Cardiac septum (tissue), 1 donor: ENCODE measurements around the gene GTF3C1. TPM values are rescaled to one million over a fixed set of nuclear protein-coding genes. Genes with fewer than 3 reads are reported as not detected.
"Not testable (repeated sequence)": the region's sequence is repeated elsewhere in the genome, so short reads cannot be mapped to it uniquely, and the experiment has no call there.

Source experiments
- DNase-seq: peaks from one replicate; pipeline ENCODE4 v3.0.0-alpha.2; 2020; ENCODE audit warnings: low spot score
- intact Hi-C: fragments of 100-400 bp; cut with DNase I; formaldehyde crosslinking; loops from one replicate; pipeline ENCODE4 v1.14.0; 2022
- long read RNA-seq: library from polyadenylated mRNA; unstranded; transcript quantifications from one replicate; pipeline ENCODE4 v2.0.0, GENCODE V29; 2021
- total RNA-seq: library from RNA; stranded (reverse); fragmentation: NEBNext Ultra II Directional; extraction: Animal tissue kit (Norgen Biotek cat#: 25700); gene quantifications from one replicate; pipeline ENCODE4 v1.2.1, GENCODE V29; 2021
- donor health status: DM: no; HTN: no; CAD: no.

Gene GTF3C1
- total RNA-seq: 66.3 TPM
- long read RNA-seq, full-length matches to known transcripts: 10 of 81 reads
- long read RNA-seq, partial matches to known transcripts: 62 of 81 reads
- long read RNA-seq, other reads (novel, unspliced or antisense): 9 of 81 reads

GRCh38 chr16:27549746-27550581, at the start of gene GTF3C1, which contains the start of gene KATNIP:
GTF3C1 (minus strand) TSS chr16:27549913; CDS start chr16:27549890, 23 bp downstream.
KATNIP (plus strand) TSS chr16:27550144; CDS start chr16:27550171, 27 bp downstream.
- DNase-seq: peak; percentile 100
- intact Hi-C loops: no loop called here

GRCh38 chr16:27598931-27599565, 49.3 kb upstream of the GTF3C1 start:
- intact Hi-C loops: no loop called here
- no peak for DNase-seq

GRCh38 chr16:27598220-27598619, 48.5 kb upstream of the GTF3C1 start:
- intact Hi-C loops: no loop called here
- DNase-seq: no peak

- DNase-seq: no peak
- intact Hi-C loops: no loop called here
Observed at GRCh38 chr16:27597361-27597760, 47.6 kb upstream of the GTF3C1 start.

- no peak for DNase-seq
- intact Hi-C loops: no loop called here
Observed at GRCh38 chr16:27596411-27596810, 46.7 kb upstream of the GTF3C1 start.

GRCh38 chr16:27595993-27596392, 46.3 kb upstream of the GTF3C1 start:
- no peak for DNase-seq
- intact Hi-C loops: no loop called here

- DNase-seq: no peak
- intact Hi-C loops: no loop called here
Observed at GRCh38 chr16:27595475-27595874, 45.8 kb upstream of the GTF3C1 start.

GRCh38 chr16:27591837-27592236, 42.1 kb upstream of the GTF3C1 start:
- no peak for DNase-seq
- intact Hi-C loops: no loop called here

GRCh38 chr16:27588057-27588456, 38.3 kb upstream of the GTF3C1 start:
- no peak for DNase-seq
- intact Hi-C loops: no loop called here

GRCh38 chr16:27586711-27587110, 37.0 kb upstream of the GTF3C1 start:
- intact Hi-C loops: no loop called here
- no peak for DNase-seq

- DNase-seq: no peak
- intact Hi-C loops: no loop called here
Observed at GRCh38 chr16:27585200-27585599, 35.5 kb upstream of the GTF3C1 start.

GRCh38 chr16:27583634-27584033, 33.9 kb upstream of the GTF3C1 start:
- no peak for DNase-seq
- intact Hi-C loops: no loop called here

GRCh38 chr16:27582883-27583282, 33.2 kb upstream of the GTF3C1 start:
- DNase-seq: no peak
- intact Hi-C loops: no loop called here

- no peak for DNase-seq
- intact Hi-C loops: no loop called here
Observed at GRCh38 chr16:27579087-27579980, 29.6 kb upstream of the GTF3C1 start.

- no peak for DNase-seq
- intact Hi-C loops: no loop called here
Observed at GRCh38 chr16:27576729-27577128, 27.0 kb upstream of the GTF3C1 start.

- intact Hi-C loops: no loop called here
- DNase-seq: no peak
Observed at GRCh38 chr16:27572711-27573110, 23.0 kb upstream of the GTF3C1 start.

GRCh38 chr16:27571433-27572326, 22.0 kb upstream of the GTF3C1 start:
- intact Hi-C loops: no loop called here

GRCh38 chr16:27570986-27571385, 21.3 kb upstream of the GTF3C1 start:
- DNase-seq, intact Hi-C loops: not testable (repeated sequence)

More at GRCh38 chr16:27571433-27572326, 22.0 kb upstream of the GTF3C1 start:
- DNase-seq: no peak

- DNase-seq: no peak
Observed at GRCh38 chr16:27568077-27568476, 18.4 kb upstream of the GTF3C1 start.

More at GRCh38 chr16:27568077-27568476, 18.4 kb upstream of the GTF3C1 start:
- intact Hi-C loops: no loop called here
